HepG2 (cell line): ENCODE data around the gene ANKRD65. TPM values are rescaled to one million over a fixed set of nuclear protein-coding genes. Genes with fewer than 3 reads are reported as not detected.
A peak's percentile ranks its signal among the peaks of the same experiment; 100 is the strongest.

ENCODE experiments used
- BRD4 ChIP-seq: sonication (generic); formaldehyde crosslinking; IDR thresholded peaks from 2 replicates; pipeline ENCODE4 v1.4.0; 2020; ENCODE audit warnings: missing genetic modification reagents
- CAMTA2 ChIP-seq: sonication (generic); formaldehyde crosslinking; IDR thresholded peaks from 2 replicates; pipeline ENCODE4 v1.4.0; 2020; ENCODE audit warnings: mild to moderate bottlenecking, missing genetic modification reagents, borderline replicate concordance
- HIVEP1 ChIP-seq: sonication (generic); formaldehyde crosslinking; IDR thresholded peaks from 2 replicates; pipeline ENCODE4 v1.4.0; 2020; ENCODE audit warnings: mild to moderate bottlenecking, missing genetic modification reagents
- HOXA5 ChIP-seq: sonication (generic); formaldehyde crosslinking; IDR thresholded peaks from 2 replicates; pipeline ENCODE4 v1.4.0; 2020; ENCODE audit warnings: missing genetic modification reagents
- KLF13 ChIP-seq: sonication (generic); formaldehyde crosslinking; IDR thresholded peaks from 2 replicates; pipeline ENCODE4 v1.4.0; 2020; ENCODE audit warnings: mild to moderate bottlenecking, missing genetic modification reagents
- SIN3A ChIP-seq: IDR thresholded peaks from 2 replicates; pipeline ENCODE4 v1.6.1; 2011; ENCODE audit warnings: low read depth, mild to moderate bottlenecking, control low read depth, low read length, borderline replicate concordance
- ZEB1 ChIP-seq: IDR thresholded peaks from 2 replicates; pipeline ENCODE4 v1.6.1; 2012; ENCODE audit warnings: mild to moderate bottlenecking, low read depth, inconsistent platforms; ENCODE audit not compliant: insufficient replicate concordance
- ZNF605 ChIP-seq: sonication (generic); formaldehyde crosslinking; IDR thresholded peaks from 2 replicates; pipeline ENCODE4 v1.8.0; 2022; ENCODE audit warnings: mild to moderate bottlenecking, missing genetic modification reagents
- ZNF607 ChIP-seq: sonication (generic); formaldehyde crosslinking; IDR thresholded peaks from 2 replicates; pipeline ENCODE4 v1.5.1; 2020; ENCODE audit warnings: missing genetic modification reagents, mild to moderate bottlenecking, borderline replicate concordance
- ZNF749 ChIP-seq: sonication (generic); formaldehyde crosslinking; IDR thresholded peaks from 2 replicates; pipeline ENCODE4 v1.8.0; 2022; ENCODE audit warnings: mild to moderate bottlenecking, missing genetic modification reagents, moderate library complexity, borderline replicate concordance
- ZNF879 ChIP-seq: sonication (generic); formaldehyde crosslinking; IDR thresholded peaks from 2 replicates; pipeline ENCODE4 v1.8.1; 2023; ENCODE audit warnings: missing genetic modification reagents
- ZSCAN9 ChIP-seq: IDR thresholded peaks from 2 replicates; pipeline ENCODE4 v1.6.1; 2016; ENCODE audit warnings: borderline replicate concordance
- polyA plus RNA-seq, 8 experiments: library from polyadenylated mRNA; depleted of rRNA in 3 of 8; stranded (reverse) in 7 of 8; unstranded in 1 of 8; fragments of >200 nt; fragmentation: Illumina TruSeq in 4 of 8; extraction: Trizol in 4 of 8; gene quantifications; 2 replicates each; pipeline versions ENCODE4 v1.2.1 to v1.2.3, GENCODE V29; 2011 to 2016; ENCODE audit warnings: low read depth in 4 of 8, missing spikeins in 1 of 8, mixed read lengths in 1 of 8; ENCODE audit not compliant: insufficient read depth in 1 of 8
- total RNA-seq, 5 experiments: library from RNA; depleted of rRNA; stranded (reverse); fragments of >200 nt; fragmentation: Illumina TruSeq; extraction: Trizol; gene quantifications; 2 replicates each; pipeline ENCODE4 v1.2.3, GENCODE V29; 2016; ENCODE audit warnings: low read depth in 1 of 5
- TF ChIP-seq, protein P1 (sequence below): sonication (generic); formaldehyde crosslinking; IDR thresholded peaks from 2 replicates; pipeline ENCODE4 v1.4.0; 2020; ENCODE audit warnings: missing genetic modification reagents, borderline replicate concordance
- TF ChIP-seq, protein P2 (sequence below): sonication (generic); formaldehyde crosslinking; IDR thresholded peaks from 2 replicates; pipeline ENCODE4 v1.5.0; 2020; ENCODE audit warnings: mild to moderate bottlenecking, missing genetic modification reagents, borderline replicate concordance
- TF ChIP-seq, protein P3 (sequence below): sonication (generic); formaldehyde crosslinking; IDR thresholded peaks from 2 replicates; pipeline ENCODE4 v1.5.0; 2020; ENCODE audit warnings: missing genetic modification reagents
- TF ChIP-seq, protein P4 (sequence below): sonication (generic); formaldehyde crosslinking; conservative IDR thresholded peaks from 2 replicates; pipeline ENCODE4 v1.8.0; 2022; ENCODE audit warnings: low read depth, missing genetic modification reagents
- TF ChIP-seq, protein P5 (sequence below): sonication (generic); formaldehyde crosslinking; IDR thresholded peaks from 2 replicates; pipeline ENCODE4 v1.4.0; 2020; ENCODE audit warnings: mild to moderate bottlenecking, missing genetic modification reagents

The ANKRD65 gene
- total and polyA plus RNA-seq, 2 of the 13 experiments (the other 11 are each of a cell fraction or from before 2014, with no cell fraction given), result 12.1 to 30.1 TPM

DNA sequence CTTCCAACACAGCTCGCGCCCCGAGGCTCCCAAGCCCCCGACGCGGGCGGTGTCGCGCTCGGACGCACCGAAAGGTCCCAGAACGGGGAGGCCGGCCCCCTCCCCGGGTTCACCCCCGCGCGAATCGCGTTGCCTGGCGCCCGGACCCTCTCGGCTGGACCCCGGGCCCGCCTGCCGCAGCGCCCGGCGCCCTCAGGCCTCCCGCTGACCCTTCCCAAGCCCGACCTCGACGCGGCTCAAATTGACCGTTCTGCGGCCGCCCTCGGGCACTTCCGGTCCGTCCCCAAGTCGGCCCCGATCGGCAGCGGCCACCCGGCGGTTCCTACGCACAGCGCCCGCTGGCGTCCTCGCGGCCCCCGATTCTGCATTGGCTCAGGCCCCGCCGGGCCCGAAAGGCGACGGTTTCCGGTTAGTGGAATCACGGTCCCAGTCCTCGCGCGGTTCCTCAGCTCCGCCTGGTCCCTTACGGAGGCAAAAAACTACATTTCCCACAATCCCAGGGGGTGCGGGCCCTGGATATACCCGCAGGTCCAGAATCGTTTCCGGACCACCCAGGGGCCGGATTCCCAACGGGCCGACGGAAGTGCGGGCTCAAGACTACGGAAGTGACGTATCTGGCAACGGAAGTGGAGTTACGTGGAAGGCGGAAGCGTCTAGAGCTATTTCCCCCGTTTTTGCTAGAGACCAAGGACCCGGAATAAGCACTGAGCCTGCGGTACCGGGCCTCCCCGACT is 46.0 kb downstream of the ANKRD65 start, which contains the start of gene AURKAIP1 (continued):
- TF ChIP-seq ZNF749 (CRISPR knock-in tag) (no peak), ZEB1 (peak; percentile 66), KLF13 (CRISPR knock-in tag) (peak; percentile 64; the same call in 1 of the 2 replicates), ZNF879 (CRISPR knock-in tag) (no peak), HOXA5 (peak; percentile 92), ZNF605 (CRISPR knock-in tag) (peak; percentile 90), SIN3A (peak; percentile 42), BRD4 (CRISPR knock-in tag) (peak; percentile 65; the same call in 1 of the 2 replicates), CAMTA2 (peak; percentile 18; the same call in 1 of the 2 replicates), HIVEP1 (CRISPR knock-in tag) (no peak), ZSCAN9 (CRISPR knock-in tag) (peak; percentile 87), ZNF607 (CRISPR knock-in tag) (peak; percentile 93)
- TF ChIP-seq, protein P1, sequence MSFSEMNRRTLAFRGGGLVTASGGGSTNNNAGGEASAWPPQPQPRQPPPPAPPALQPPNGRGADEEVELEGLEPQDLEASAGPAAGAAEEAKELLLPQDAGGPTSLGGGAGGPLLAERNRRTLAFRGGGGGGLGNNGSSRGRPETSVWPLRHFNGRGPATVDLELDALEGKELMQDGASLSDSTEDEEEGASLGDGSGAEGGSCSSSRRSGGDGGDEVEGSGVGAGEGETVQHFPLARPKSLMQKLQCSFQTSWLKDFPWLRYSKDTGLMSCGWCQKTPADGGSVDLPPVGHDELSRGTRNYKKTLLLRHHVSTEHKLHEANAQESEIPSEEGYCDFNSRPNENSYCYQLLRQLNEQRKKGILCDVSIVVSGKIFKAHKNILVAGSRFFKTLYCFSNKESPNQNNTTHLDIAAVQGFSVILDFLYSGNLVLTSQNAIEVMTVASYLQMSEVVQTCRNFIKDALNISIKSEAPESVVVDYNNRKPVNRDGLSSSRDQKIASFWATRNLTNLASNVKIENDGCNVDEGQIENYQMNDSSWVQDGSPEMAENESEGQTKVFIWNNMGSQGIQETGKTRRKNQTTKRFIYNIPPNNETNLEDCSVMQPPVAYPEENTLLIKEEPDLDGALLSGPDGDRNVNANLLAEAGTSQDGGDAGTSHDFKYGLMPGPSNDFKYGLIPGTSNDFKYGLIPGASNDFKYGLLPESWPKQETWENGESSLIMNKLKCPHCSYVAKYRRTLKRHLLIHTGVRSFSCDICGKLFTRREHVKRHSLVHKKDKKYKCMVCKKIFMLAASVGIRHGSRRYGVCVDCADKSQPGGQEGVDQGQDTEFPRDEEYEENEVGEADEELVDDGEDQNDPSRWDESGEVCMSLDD, result no peak; the same call in 1 of the 2 replicates
- TF ChIP-seq, protein P2, sequence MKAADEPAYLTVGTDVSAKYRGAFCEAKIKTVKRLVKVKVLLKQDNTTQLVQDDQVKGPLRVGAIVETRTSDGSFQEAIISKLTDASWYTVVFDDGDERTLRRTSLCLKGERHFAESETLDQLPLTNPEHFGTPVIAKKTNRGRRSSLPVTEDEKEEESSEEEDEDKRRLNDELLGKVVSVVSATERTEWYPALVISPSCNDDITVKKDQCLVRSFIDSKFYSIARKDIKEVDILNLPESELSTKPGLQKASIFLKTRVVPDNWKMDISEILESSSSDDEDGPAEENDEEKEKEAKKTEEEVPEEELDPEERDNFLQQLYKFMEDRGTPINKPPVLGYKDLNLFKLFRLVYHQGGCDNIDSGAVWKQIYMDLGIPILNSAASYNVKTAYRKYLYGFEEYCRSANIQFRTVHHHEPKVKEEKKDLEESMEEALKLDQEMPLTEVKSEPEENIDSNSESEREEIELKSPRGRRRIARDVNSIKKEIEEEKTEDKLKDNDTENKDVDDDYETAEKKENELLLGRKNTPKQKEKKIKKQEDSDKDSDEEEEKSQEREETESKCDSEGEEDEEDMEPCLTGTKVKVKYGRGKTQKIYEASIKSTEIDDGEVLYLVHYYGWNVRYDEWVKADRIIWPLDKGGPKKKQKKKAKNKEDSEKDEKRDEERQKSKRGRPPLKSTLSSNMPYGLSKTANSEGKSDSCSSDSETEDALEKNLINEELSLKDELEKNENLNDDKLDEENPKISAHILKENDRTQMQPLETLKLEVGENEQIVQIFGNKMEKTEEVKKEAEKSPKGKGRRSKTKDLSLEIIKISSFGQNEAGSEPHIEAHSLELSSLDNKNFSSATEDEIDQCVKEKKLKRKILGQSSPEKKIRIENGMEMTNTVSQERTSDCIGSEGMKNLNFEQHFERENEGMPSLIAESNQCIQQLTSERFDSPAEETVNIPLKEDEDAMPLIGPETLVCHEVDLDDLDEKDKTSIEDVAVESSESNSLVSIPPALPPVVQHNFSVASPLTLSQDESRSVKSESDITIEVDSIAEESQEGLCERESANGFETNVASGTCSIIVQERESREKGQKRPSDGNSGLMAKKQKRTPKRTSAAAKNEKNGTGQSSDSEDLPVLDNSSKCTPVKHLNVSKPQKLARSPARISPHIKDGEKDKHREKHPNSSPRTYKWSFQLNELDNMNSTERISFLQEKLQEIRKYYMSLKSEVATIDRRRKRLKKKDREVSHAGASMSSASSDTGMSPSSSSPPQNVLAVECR (CRISPR knock-in tag), result peak; percentile 98
- TF ChIP-seq, protein P3, sequence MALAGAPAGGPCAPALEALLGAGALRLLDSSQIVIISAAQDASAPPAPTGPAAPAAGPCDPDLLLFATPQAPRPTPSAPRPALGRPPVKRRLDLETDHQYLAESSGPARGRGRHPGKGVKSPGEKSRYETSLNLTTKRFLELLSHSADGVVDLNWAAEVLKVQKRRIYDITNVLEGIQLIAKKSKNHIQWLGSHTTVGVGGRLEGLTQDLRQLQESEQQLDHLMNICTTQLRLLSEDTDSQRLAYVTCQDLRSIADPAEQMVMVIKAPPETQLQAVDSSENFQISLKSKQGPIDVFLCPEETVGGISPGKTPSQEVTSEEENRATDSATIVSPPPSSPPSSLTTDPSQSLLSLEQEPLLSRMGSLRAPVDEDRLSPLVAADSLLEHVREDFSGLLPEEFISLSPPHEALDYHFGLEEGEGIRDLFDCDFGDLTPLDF (CRISPR knock-in tag), result peak; percentile 79
- TF ChIP-seq, protein P4, sequence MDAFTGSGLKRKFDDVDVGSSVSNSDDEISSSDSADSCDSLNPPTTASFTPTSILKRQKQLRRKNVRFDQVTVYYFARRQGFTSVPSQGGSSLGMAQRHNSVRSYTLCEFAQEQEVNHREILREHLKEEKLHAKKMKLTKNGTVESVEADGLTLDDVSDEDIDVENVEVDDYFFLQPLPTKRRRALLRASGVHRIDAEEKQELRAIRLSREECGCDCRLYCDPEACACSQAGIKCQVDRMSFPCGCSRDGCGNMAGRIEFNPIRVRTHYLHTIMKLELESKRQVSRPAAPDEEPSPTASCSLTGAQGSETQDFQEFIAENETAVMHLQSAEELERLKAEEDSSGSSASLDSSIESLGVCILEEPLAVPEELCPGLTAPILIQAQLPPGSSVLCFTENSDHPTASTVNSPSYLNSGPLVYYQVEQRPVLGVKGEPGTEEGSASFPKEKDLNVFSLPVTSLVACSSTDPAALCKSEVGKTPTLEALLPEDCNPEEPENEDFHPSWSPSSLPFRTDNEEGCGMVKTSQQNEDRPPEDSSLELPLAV (CRISPR knock-in tag), result no peak
- TF ChIP-seq, protein P5, sequence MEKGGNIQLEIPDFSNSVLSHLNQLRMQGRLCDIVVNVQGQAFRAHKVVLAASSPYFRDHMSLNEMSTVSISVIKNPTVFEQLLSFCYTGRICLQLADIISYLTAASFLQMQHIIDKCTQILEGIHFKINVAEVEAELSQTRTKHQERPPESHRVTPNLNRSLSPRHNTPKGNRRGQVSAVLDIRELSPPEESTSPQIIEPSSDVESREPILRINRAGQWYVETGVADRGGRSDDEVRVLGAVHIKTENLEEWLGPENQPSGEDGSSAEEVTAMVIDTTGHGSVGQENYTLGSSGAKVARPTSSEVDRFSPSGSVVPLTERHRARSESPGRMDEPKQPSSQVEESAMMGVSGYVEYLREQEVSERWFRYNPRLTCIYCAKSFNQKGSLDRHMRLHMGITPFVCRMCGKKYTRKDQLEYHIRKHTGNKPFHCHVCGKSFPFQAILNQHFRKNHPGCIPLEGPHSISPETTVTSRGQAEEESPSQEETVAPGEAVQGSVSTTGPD (CRISPR knock-in tag), result no peak
